Activated T-cell treated with anti-CD3 and anti-CD28 coated beads, Interleukin-2, amount 50 U/mL, for 72 hours (primary cell): ENCODE results near the gene TASOR2. TPM values are rescaled to one million over a fixed set of nuclear protein-coding genes. Genes with fewer than 3 reads are reported as not detected.

Experiments
- ATAC-seq, 2 donors: fragments of 150-1000 bp; cut with Tn5 transposase; replicated peaks in 1 of 2; 2 replicates each; pipeline ENCODE4 v1.10.0; 2021; ENCODE audit warnings: moderate library complexity in 2 of 2, mild to moderate bottlenecking in 1 of 2
- DNase-seq, 2 donors: peaks; one replicate each; pipeline ENCODE4 v3.0.0; 2021 to 2022; ENCODE audit warnings: mixed read lengths in 1 of 2
- H3K27ac Mint-ChIP-seq: one replicate; pipeline ENCODE4 v1.8.0; 2022; ENCODE audit warnings: mild to moderate bottlenecking, moderate library complexity, mixed read lengths
- H3K27me3 Mint-ChIP-seq: one replicate; pipeline ENCODE4 v1.8.0; 2022; ENCODE audit warnings: low read depth, mixed read lengths
- H3K36me3 Mint-ChIP-seq, 2 donors: one replicate each; pipeline ENCODE4 v1.8.0; 2022; ENCODE audit warnings: mixed read lengths in 2 of 2, mild to moderate bottlenecking in 1 of 2; ENCODE audit not compliant: insufficient read depth in 2 of 2
- H3K4me1 Mint-ChIP-seq: one replicate; pipeline ENCODE4 v1.8.0; 2022; ENCODE audit warnings: low read depth, mixed read lengths
- H3K4me3 Mint-ChIP-seq, 2 donors: one replicate each; pipeline ENCODE4 v1.8.0; 2022; ENCODE audit warnings: mild to moderate bottlenecking in 2 of 2, mixed read lengths in 2 of 2, moderate library complexity in 2 of 2
- H3K9me3 Mint-ChIP-seq, 2 donors: one replicate each; pipeline ENCODE4 v1.8.0; 2022; ENCODE audit warnings: mixed read lengths in 2 of 2
- total RNA-seq, 2 donors: library from RNA; stranded (reverse); gene quantifications; one replicate each; pipeline ENCODE4 v1.2.3, GENCODE V29; 2022

The TASOR2 gene
- total RNA-seq, 2 donors from 2014 or later = 40.5 to 47.7 TPM

- no peaks in the 10 kb centered on the region for H3K36me3 Mint-ChIP-seq
- H3K4me1 Mint-ChIP-seq = peaks cover 22% of the 10 kb centered on the region
- H3K9me3 Mint-ChIP-seq = no peaks in the 10 kb centered on the region
- no peak overlapping the region for H3K27ac Mint-ChIP-seq
- ATAC-seq (no peak), DNase-seq (no peak)
- H3K4me3 Mint-ChIP-seq = no peak overlapping the region
- H3K27me3 Mint-ChIP-seq = peaks cover 19% of the 10 kb centered on the region
These were observed 5.0 kb upstream of the TASOR2 start for GRCh38 chr10:5679606-5680005.

DNA sequence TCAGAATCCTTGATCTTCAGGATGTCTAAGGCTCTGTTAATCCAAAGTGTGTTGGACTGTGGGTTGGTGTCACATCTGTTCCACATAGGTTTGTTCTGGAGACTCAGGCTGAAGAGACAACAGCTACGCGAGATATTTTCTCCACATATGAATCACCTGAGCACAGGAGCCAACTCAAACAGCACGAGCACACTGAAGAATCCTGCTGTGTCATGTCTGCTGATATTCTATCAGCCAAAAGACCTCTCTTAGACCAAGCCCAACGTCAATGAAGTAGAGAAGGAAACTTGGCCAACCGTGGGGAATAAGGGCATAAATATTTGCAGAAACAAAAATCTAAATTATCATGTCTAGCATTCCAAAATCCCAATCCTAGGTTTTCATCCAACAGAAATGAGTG is 2.7 kb upstream of the TASOR2 start:
- Mint-ChIP-seq H3K4me3 (peak overlapping the region in 1 of 2 donors; percentile 64), H3K4me1 (peaks cover 37% of the 10 kb centered on the region), H3K9me3 (no peaks in the 10 kb centered on the region), H3K27ac (no peak overlapping the region), H3K27me3 (peaks cover 19% of the 10 kb centered on the region), H3K36me3 (peaks cover 0 to 3% of the 10 kb centered on the region in 2 donors)
- ATAC-seq = no peak
- DNase-seq = no peak

DNA sequence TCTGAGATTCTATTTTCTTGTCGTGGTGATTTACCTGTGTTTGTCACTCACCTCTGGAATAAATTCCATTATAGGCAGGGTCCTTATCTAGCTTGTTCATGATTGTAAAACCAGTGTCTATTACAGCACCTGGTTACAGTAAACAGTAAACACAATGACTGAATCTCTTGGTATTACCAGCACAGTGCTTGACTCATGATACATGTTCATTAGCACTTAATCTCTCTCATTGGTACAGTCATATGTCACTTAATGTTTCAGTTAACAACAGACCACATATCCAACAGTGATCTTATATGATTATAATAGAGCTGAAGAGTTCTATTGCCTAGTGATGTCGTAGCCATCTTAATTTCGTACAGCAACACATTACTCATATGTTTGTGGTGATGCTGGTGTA is 1.6 kb upstream of the TASOR2 start:
- no peak for DNase-seq
- peaks cover 49% of the 10 kb centered on the region for H3K4me1 Mint-ChIP-seq
- H3K4me3 Mint-ChIP-seq = peak overlapping the region; percentile 23 to 64
- ATAC-seq = peak; percentile 34 to 55
- peak overlapping the region; percentile 31 for H3K27ac Mint-ChIP-seq
- peaks cover 0 to 3% of the 10 kb centered on the region in 2 donors for H3K36me3 Mint-ChIP-seq
- no peaks in the 10 kb centered on the region for H3K9me3 Mint-ChIP-seq
- peaks cover 19% of the 10 kb centered on the region for H3K27me3 Mint-ChIP-seq

GRCh38 chr10:5684971-5685763 is 529 bp downstream of the TASOR2 start:
- peaks cover 62% of the 10 kb centered on the region for H3K4me1 Mint-ChIP-seq
- peak; percentile 67 to 75 for ATAC-seq
- peak overlapping the region; percentile 97 to 99 for H3K4me3 Mint-ChIP-seq
- peaks cover 0 to 3% of the 10 kb centered on the region in 2 donors for H3K36me3 Mint-ChIP-seq
- DNase-seq = peak; percentile 75 to 84
- no peaks in the 10 kb centered on the region for H3K9me3 Mint-ChIP-seq
- H3K27me3 Mint-ChIP-seq = peaks cover 4% of the 10 kb centered on the region
- H3K27ac Mint-ChIP-seq = peak overlapping the region; percentile 98

DNA sequence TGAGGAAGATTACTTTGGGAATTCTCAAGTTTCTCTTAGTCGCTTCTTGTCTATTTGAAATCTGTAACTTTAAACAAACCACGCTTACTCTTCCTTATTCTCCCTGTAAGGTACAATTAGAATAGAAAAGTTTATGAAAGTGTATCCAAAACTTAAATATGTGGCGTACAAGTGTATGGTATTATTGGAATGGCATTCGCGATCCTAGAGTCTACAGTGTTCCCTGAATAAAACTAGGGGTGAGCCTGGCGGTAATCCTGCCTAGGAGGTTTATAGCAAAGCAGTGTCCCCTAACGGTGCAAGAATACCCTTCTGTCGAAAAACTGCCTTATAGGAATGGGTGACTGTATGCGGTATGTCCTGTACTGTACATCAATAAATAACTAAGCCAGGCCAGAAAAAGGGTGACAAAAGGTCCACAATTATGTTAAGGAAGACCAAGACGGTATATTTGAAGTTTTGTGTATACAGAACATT is 1.2 kb downstream of the TASOR2 start:
- Mint-ChIP-seq H3K4me3 (peak overlapping the region; percentile 97 to 99), H3K36me3 (peaks cover 0 to 3% of the 10 kb centered on the region in 2 donors), H3K27ac (peak overlapping the region; percentile 98), H3K9me3 (no peaks in the 10 kb centered on the region), H3K27me3 (no peaks in the 10 kb centered on the region), H3K4me1 (peaks cover 67% of the 10 kb centered on the region)
- DNase-seq = no peak
- ATAC-seq = no peak

DNA sequence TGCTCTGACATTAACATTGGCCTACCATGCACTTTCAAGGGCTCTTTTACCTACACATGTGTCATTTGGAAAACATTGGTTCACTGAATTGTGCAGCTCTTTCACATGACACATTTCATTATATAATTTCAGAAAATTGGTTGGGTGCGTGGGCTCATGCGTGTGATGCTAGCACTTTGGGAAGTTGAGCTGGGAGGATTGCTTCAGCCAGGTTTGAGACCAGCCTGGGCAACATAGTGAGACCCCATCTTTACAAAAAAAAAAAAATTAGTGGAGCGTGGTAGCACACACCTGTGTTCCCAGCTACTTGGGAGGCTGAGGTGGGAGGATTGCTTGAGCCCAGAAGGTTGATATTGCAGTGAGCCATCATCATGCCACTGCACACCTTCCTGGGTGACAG is 3.9 kb downstream of the TASOR2 start:
- H3K27ac Mint-ChIP-seq = no peak overlapping the region
- ATAC-seq = no peak
- H3K4me1 Mint-ChIP-seq = peaks cover 79% of the 10 kb centered on the region

DNA sequence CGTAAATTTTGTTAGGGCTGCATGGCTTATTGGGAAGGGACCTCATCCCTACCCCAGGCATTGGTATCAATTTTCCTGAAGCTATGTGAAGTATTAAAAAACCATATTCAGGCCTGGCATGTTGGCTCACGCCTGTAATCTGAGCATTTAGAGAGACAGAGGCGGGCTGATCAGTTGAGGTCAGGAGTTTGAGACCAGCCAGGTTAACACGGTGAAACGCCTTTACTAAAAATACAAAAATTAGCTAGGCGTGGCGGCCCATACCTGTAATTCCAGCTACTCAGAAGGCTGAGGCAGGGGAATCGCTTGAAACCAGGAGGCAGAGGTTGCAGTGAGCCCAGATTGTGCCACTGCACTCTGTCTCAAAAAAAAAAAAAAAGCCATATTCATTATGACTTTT is 7.1 kb downstream of the TASOR2 start:
- H3K9me3 Mint-ChIP-seq = no peaks in the 10 kb centered on the region
- peak overlapping the region; percentile 77 to 85 for H3K4me3 Mint-ChIP-seq
- no peaks in the 10 kb centered on the region for H3K27me3 Mint-ChIP-seq
- no peak for DNase-seq
- peaks cover 82% of the 10 kb centered on the region for H3K4me1 Mint-ChIP-seq
- H3K27ac Mint-ChIP-seq = no peak overlapping the region
- no peak for ATAC-seq
- H3K36me3 Mint-ChIP-seq = peaks cover 0 to 2% of the 10 kb centered on the region in 2 donors

More for the DNA sequence above, 3.9 kb downstream of the TASOR2 start:
- Mint-ChIP-seq H3K27me3 (no peaks in the 10 kb centered on the region), H3K4me3 (peak overlapping the region; percentile 15 to 46), H3K9me3 (no peaks in the 10 kb centered on the region), H3K36me3 (peaks cover 0 to 5% of the 10 kb centered on the region in 2 donors)
- no peak for DNase-seq

DNA sequence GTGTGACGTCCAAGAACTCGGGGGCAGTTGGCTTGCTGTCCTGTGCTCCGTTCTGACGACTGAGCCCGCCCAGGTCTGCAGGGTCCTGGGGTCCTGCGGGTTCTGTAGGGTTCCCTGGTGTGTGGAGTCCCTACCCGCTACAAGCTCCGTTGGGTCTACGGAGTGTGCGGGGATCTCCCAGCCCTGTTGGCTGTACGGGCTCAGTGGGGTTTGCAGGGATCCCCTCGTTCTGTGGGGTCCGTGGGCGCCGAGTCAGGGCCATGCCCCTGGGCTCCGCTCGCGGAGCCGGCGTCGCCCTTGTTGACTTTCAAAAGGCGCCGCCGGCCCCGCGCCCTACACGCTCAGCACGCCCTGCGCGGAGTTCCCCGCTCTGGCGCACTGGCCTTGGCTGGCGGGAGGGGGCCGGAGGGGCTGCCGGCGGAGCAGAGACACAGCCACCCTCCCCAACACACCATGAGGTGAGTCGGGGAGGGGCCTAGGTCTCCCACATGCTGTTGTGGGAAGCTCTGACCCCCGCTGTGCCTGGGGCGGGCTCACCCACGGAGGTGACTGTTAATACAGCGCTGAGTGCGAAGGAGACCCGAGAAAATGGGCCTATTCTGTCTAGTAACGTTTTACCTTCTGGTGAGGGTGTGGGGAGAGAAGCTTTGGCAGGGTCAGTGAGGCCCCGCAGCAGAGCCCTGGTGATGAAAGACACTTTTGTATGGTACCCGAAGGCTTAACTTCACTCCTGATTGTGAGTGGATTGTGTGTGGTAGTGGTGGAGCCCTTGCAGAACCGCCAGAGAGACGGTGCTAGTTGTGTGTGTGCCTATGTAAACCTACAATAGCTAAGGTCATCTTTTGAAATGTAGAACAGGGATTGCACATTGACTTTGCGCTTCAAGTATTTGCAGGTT is 8.1 kb downstream of the TASOR2 start:
- peak overlapping the region; percentile 77 to 85 for H3K4me3 Mint-ChIP-seq
- peak; percentile 93 to 94 for ATAC-seq
- peaks cover 79% of the 10 kb centered on the region for H3K4me1 Mint-ChIP-seq
- H3K9me3 Mint-ChIP-seq = no peaks in the 10 kb centered on the region
- H3K27me3 Mint-ChIP-seq = no peaks in the 10 kb centered on the region
- DNase-seq = peak; percentile 82 to 83
- peaks cover 0 to 2% of the 10 kb centered on the region in 2 donors for H3K36me3 Mint-ChIP-seq
- peak overlapping the region; percentile 85 for H3K27ac Mint-ChIP-seq

- Mint-ChIP-seq H3K27me3 (no peaks in the 10 kb centered on the region), H3K4me3 (no peak overlapping the region), H3K36me3 (peaks cover 0 to 5% of the 10 kb centered on the region in 2 donors), H3K27ac (no peak overlapping the region), H3K4me1 (peaks cover 68% of the 10 kb centered on the region), H3K9me3 (no peaks in the 10 kb centered on the region)
- DNase-seq (no peak), ATAC-seq (no peak)
These were observed 9.9 kb downstream of the TASOR2 start for GRCh38 chr10:5694573-5694972.

- Mint-ChIP-seq H3K27me3 (no peaks in the 10 kb centered on the region), H3K27ac (no peak overlapping the region), H3K4me3 (no peak overlapping the region), H3K9me3 (no peaks in the 10 kb centered on the region), H3K4me1 (peaks cover 47% of the 10 kb centered on the region), H3K36me3 (peaks cover 0 to 5% of the 10 kb centered on the region in 2 donors)
- no peak for DNase-seq
- ATAC-seq = no peak
These were observed 12.7 kb downstream of the TASOR2 start for GRCh38 chr10:5697342-5697741.

DNA sequence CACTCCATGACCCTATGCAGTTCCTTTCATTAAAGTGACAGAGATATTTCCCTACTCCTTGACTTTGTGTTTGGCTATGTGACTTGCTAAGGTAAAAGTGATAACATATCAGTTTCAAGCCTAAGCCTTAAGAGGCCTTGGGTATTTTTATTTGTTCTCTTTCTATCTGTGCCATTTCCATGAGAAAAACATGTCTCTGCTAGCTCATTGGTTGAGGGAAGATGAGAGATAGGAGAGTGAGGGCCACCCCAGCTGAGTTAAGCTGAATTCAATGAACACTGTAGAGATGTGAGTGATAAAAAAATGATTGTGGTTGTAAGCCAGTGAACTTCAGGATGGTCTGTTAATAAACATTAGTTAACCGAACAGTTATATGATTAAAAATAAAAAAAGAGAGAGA is 13.4 kb downstream of the TASOR2 start:
- peaks cover 0 to 3% of the 10 kb centered on the region in 2 donors for H3K36me3 Mint-ChIP-seq
- no peaks in the 10 kb centered on the region for H3K9me3 Mint-ChIP-seq
- ATAC-seq = no peak
- DNase-seq = no peak
- no peaks in the 10 kb centered on the region for H3K27me3 Mint-ChIP-seq
- peaks cover 42% of the 10 kb centered on the region for H3K4me1 Mint-ChIP-seq
- H3K27ac Mint-ChIP-seq = peak overlapping the region; percentile 44
- H3K4me3 Mint-ChIP-seq = no peak overlapping the region

GRCh38 chr10:5708356-5708755 is 23.7 kb downstream of the TASOR2 start:
- DNase-seq = no peak
- H3K4me3 Mint-ChIP-seq = peak overlapping the region in 1 of 2 donors; percentile 14
- peaks cover 88% of the 10 kb centered on the region for H3K4me1 Mint-ChIP-seq
- H3K36me3 Mint-ChIP-seq = peaks cover 0 to 4% of the 10 kb centered on the region in 2 donors
- peak overlapping the region; percentile 36 for H3K27ac Mint-ChIP-seq
- ATAC-seq = no peak
- no peaks in the 10 kb centered on the region for H3K27me3 Mint-ChIP-seq
- H3K9me3 Mint-ChIP-seq = peaks cover 1 to 4% of the 10 kb centered on the region in 2 donors

GRCh38 chr10:5709865-5710264 is 25.2 kb downstream of the TASOR2 start:
- H3K4me1 Mint-ChIP-seq = peaks cover 85% of the 10 kb centered on the region
- ATAC-seq (no peak), DNase-seq (no peak)
- peaks cover 1 to 4% of the 10 kb centered on the region in 2 donors for H3K9me3 Mint-ChIP-seq
- no peaks in the 10 kb centered on the region for H3K27me3 Mint-ChIP-seq
- peak overlapping the region; percentile 7 for H3K27ac Mint-ChIP-seq
- peaks cover 0 to 4% of the 10 kb centered on the region in 2 donors for H3K36me3 Mint-ChIP-seq
- H3K4me3 Mint-ChIP-seq = peak overlapping the region; percentile 57 to 59
